HUDEP-2 (cell line): ENCODE data around the gene NBAS.
"Not testable (repeated sequence)": the region's sequence is repeated elsewhere in the genome, so short reads cannot be mapped to it uniquely, and the experiment has no call there.

Source experiments
- DNase-seq, 76 experiments: peaks; one replicate each; lab custom pipeline; 2025; ENCODE audit not compliant: unreplicated experiment in 76 of 76; lab: John Stamatoyannopoulos, UW

The NBAS gene

GRCh38 chr2:15486770-15487169, 74.4 kb downstream of the NBAS start:
- no peak for DNase-seq

DNA sequence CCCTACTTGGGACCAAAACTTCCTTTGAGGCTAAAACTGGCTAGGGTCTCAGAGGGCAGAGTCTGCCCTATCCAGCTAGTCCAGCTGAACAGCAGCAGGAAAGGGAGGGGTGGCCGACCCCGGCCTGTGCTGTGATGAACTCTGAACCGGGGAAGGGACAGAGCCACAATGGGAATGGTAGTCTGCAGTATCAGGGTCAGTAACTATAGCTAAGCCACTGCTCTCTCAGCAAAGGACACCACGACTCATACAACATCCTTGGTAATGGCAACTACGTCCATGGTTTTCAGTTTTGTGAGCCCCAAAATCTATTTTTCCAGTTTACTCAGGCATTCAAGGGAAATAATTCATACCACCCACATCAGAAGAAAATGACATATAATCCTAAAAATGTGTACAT, 75.2 kb downstream of the NBAS start:
- DNase-seq = no peak

GRCh38 chr2:15481000-15481399, 80.1 kb downstream of the NBAS start:
- no peak for DNase-seq

- DNase-seq = no peak
These were observed 80.6 kb downstream of the NBAS start for GRCh38 chr2:15480552-15480951.

GRCh38 chr2:15472876-15473275, 88.3 kb downstream of the NBAS start:
- DNase-seq = no peak

- DNase-seq = no peak
These were observed 89.0 kb downstream of the NBAS start for GRCh38 chr2:15472133-15472532.

DNA sequence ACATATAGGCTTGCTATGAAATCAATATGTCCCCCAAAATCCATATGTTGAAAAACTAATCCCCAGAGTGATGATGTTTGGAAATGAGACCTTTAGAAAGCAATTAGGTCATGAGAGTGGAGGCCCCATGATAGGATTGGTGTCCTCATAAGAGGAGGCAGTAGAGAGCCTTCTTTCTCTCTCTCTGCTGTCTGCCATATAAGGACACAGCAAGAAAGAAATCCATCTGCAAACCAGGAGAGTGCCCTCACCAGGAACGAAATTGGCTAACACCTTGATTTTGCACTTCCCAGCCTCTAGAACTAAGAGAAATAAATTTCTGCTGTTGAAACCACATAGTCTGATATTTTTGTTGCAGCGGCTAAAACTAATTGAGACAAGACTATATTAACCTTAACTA, 89.5 kb downstream of the NBAS start:
- DNase-seq = peak in 1 of 76 experiments; percentile 4

- no peak for DNase-seq
These were observed 101.0 kb downstream of the NBAS start for GRCh38 chr2:15460112-15460620.

DNA sequence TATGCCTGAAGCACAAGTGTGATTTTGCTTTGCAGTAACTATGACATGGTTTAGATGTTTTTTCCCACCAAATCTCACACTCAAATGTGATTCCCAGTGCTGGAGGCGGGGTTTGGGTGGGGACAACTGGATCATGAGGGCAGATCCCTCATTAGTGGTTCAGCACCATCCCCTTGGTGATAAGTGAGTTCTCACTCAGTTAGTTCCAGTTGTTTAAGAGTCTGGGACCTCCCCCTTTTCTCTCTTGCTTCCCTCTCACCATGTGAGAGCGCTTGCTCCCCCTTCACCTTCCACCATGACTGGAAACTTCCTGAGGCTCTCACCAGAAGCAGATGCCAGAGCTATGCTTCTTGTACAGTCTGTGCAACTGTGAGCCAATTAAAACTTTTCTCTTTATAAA, 102.9 kb downstream of the NBAS start:
- DNase-seq = no peak

GRCh38 chr2:15457868-15458267, 103.3 kb downstream of the NBAS start:
- DNase-seq = no peak

GRCh38 chr2:15456352-15456751, 104.8 kb downstream of the NBAS start:
- DNase-seq = no peak

- no peak for DNase-seq
These were observed 110.3 kb downstream of the NBAS start for GRCh38 chr2:15450808-15451207.

DNA sequence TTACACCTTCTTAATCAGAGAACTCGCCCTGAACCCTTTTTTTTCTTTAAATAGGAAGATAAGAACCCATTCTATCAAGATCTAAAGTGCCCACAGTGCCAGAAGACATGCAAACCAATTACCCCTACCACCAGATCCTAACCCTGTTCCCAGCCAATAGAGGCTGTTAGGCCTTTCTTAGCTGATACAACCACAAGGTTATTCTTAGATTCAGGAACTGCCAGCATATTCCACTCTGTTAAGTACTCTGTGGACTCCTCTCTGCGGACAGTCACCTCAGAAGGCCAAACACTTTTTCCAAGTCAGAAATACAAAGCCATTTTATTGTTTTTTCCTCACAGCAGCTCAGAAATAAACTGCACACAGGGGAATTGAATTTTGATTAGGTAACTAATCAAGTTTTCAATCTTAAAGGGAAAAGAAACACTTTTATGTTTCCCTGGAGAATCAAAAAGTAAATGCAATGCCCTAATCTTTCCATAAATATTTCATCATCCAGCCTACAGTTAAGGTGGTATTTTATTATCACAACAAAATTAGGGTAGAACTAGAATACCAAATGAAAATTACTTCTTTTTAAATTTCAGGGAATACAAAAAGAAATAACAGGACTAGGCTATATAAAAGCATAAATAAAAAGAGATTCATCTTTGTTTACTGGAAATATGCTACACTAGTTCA, 111.4 kb downstream of the NBAS start:
- DNase-seq = peak in 17 of 76 experiments; percentile 3 to 41 (median 13)

- no peak for DNase-seq
These were observed 112.8 kb downstream of the NBAS start for GRCh38 chr2:15448250-15448839.

DNA sequence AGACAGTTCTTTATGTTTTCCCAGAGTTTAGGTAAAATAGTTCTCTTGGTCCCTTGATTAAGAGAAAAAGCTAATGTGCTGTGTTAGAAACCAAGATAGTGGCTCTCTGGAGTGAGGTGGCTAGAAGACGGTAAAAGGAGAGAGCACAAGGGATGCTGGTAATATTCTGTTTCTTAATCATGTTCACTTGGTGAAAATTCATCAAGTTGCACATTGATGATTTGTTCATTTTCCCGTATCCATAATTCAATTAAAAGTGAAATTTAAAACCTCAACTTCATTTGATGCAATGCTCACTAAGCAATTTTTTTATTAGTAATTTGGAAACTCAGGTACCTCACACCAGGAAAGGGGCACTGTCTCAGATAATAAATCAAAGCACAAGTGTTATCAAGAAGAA, 113.8 kb downstream of the NBAS start:
- DNase-seq = no peak

- DNase-seq = no peak
These were observed 114.2 kb downstream of the NBAS start for GRCh38 chr2:15446961-15447360.

DNA sequence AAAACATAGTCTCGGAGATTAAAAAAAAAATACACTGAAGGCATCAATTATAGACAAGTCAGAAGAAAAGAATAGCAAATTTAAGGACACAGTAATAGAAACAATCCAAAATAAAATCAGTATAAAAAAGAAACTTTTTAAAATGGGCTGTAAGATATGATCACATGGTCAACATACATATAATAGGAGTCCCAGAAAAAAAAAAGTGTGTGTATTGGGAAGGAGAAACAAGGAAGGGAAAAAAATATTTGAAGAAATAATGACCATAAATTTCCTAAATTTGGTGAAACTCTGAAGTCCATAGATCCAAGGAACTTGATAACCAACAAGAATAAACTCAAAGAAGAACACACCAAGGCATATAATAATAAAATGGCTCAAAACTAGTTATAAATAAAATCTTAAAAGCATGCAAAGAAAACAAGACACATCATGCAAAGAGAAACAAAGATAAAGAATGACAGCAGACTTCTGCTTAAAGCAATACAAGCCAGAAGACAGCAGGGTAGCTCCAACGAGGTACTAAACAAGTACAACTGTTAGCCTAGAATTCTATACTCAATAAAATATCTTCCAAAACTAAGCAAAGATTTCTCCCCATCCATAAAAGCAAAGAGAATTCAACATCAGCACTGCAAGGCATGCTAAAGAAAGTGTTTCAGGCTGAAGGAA, 115.1 kb downstream of the NBAS start:
- DNase-seq = no peak

DNA sequence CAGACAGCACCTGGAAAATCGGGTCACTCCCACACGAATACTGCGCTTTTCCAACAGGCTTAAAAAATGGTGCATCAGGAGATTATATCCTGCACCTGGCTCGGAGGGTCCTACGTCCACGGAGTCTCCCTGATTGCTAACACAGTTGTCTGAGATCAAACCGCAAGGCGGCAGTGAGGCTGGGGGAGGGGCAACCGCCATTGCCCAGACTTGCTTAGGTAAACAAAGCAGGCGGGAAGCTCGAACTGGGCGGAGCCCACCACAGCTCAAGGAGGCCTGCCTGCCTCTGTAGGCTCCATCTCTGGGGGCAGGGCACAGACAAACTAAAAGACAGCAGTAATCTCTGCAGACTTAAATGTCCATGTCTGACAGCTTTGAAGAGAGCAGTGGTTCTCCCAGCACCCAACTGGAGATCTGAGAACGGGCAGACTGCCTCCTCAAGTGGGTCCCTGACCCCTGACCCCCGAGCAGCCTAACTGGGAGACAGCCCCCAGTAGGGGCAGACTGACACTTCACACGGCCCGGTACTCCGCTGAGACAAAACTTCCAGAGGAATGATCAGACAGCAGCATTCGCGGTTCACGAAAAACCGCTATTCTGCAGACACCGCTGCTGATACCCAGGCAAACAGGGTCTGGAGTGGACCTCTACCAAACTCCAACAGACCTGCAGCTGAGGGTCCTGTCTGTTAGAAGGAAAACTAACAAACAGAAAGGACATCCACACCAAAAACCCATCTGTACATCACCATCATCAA, 121.2 kb downstream of the NBAS start:
- DNase-seq = not testable (repeated sequence)

GRCh38 chr2:15439366-15439765, 121.8 kb downstream of the NBAS start:
- DNase-seq = not testable (repeated sequence)

GRCh38 chr2:15436195-15436594, 124.9 kb downstream of the NBAS start:
- no peak for DNase-seq

- no peak for DNase-seq
These were observed 125.7 kb downstream of the NBAS start for GRCh38 chr2:15435474-15435873.
